Psoas muscle (tissue), 8 donors: ENCODE data around the gene BUD13. TPM values are rescaled to one million over a fixed set of nuclear protein-coding genes. Genes with fewer than 3 reads are reported as not detected.

Experiments
- ATAC-seq, 4 donors: fragments of 200-7000 bp; cut with Tn5 transposase; one replicate each; pipeline ENCODE4 v1.9.1; 2020; ENCODE audit warnings: moderate library complexity in 3 of 4, mild to moderate bottlenecking in 2 of 4
- DNase-seq, 2 donors: peaks; one replicate each; pipeline ENCODE4 v3.0.0-alpha.2; 2020
- H3K27ac ChIP-seq: fragments of 200-600 bp; one replicate; pipeline ENCODE4 v1.8.0; 2022
- H3K27me3 ChIP-seq, 3 donors: fragments of 200-600 bp in 1 of 3; one replicate each; pipeline versions ENCODE4 v1.6.1 to v1.8.0; 2013 to 2022; ENCODE audit warnings: low read length in 2 of 3, mild to moderate bottlenecking in 2 of 3, moderate library complexity in 1 of 3; ENCODE audit not compliant: insufficient read depth in 3 of 3
- H3K36me3 ChIP-seq, 2 donors: fragments of 200-600 bp in 1 of 2; one replicate each; pipeline versions ENCODE4 v1.6.1 to v1.8.0; 2013 to 2022; ENCODE audit warnings: low read depth in 1 of 2, mild to moderate bottlenecking in 1 of 2, moderate library complexity in 1 of 2; ENCODE audit not compliant: insufficient read depth in 1 of 2
- H3K4me1 ChIP-seq: fragments of 200-600 bp; one replicate; pipeline ENCODE4 v1.8.0; 2022
- H3K4me3 ChIP-seq: fragments of 200-600 bp; one replicate; pipeline ENCODE4 v1.8.0; 2022; ENCODE audit warnings: mild to moderate bottlenecking
- H3K9me3 ChIP-seq: fragments of 200-600 bp; one replicate; pipeline ENCODE4 v1.8.0; 2022
- CTCF ChIP-seq: fragments of 200-600 bp; IDR thresholded peaks from one replicate; pipeline ENCODE4 v1.8.0; 2022; ENCODE audit warnings: antibody characterized with exemption
- WGBS, 3 donors: extraction: QIAGEN DNeasy Blood & Tissue Kit; methylation state at CpG; one replicate each; pipeline versions ENCODE4 v1.1.6 to v1.1.7; 2013; 5-methylcytosine and 5-hydroxymethylcytosine counted together
- intact Hi-C, 2 donors: fragments of 100-400 bp; cut with DNase I; formaldehyde crosslinking; loops; one replicate each; pipeline versions ENCODE4 v1.11.0 to v1.14.2; 2022
- polyA plus RNA-seq, 3 donors: library from polyadenylated mRNA; stranded (reverse); fragments of 200-250 nt; gene quantifications; one replicate each; pipeline ENCODE4 v1.2.3, GENCODE V29; 2013
- total RNA-seq, 4 donors: library from RNA; stranded (reverse); fragmentation: NEBNext Ultra II Directional in 2 of 4; extraction: Animal tissue kit (Norgen Biotek cat#: 25700) in 2 of 4; gene quantifications; one replicate each; pipeline versions ENCODE4 v1.2.1 to v1.2.4, GENCODE V29; 2021 to 2023
- donor health status: healthy with polysubstance abuse.
- donor health status: DM: no; HTN: no; CAD: no; lungs with moderate emphysema.
- donor health status: Bipolar disorder and iron deficiency.
- donor health status: healthy.
- donor health status: DM: yes; HTN: yes; CAD: no.
- donor health status: DM: no; HTN: no; CAD: no.
- donor health status: DM: no; HTN: no; CAD: no.
- donor health status: DM: yes; HTN: yes; CAD: no.

Gene BUD13
- total and polyA plus RNA-seq, 7 donors: 8.6 to 17.1 (median 11.2) TPM

DNA sequence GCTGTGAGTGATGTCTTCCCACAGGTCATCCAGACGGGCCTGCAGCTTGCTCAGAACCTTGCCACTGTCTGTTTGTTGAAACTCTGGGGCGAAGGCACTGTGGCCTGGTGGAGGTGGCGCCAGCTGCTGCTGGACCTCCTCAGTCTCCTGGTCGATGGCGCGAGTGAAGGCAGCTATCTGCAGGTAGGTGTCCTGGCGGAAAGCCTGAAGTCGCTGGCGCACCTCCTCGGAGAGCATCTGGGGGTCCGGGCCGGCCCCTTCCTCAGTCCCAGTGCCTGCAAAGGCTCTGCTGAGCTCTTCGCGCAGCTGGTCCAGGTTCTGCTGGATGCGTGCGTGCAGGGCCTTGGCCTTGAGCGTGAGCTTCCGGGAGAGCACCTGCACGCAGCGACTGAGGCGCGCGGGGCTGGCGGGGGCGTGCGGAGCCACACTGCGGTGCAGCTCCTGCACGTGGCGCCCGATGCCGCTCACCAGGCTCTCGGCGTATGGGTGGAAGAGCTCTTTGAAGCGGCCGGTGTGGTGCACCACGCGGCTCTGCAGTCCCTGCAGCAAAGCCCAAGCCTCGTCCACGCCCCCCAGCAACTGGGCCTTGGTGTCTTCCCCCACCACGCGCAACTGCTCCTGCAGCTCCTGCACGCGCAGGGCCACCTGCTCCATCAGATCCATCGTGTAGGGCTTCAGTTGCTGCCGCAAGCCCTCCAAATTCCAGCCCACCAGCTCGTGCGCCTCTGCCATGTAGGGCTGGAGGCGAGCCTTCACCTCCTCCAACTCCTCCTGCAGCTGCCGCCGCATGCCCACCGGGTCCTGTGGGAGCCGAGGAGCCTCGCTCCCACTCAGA is 17.6 kb upstream of the BUD13 start:
- H3K4me3 ChIP-seq: no peak overlapping the region
- H3K4me1 ChIP-seq: peaks cover 10% of the 10 kb centered on the region
- peaks cover 0 to 15% of the 10 kb centered on the region in 2 donors for H3K36me3 ChIP-seq
- no peaks in the 10 kb centered on the region for H3K27me3 ChIP-seq
- no peak overlapping the region for H3K27ac ChIP-seq
- H3K9me3 ChIP-seq: no peaks in the 10 kb centered on the region
- peak in 1 of 2 donors; percentile 56 for DNase-seq
- intact Hi-C loops: loop anchor here (1.0 to 5.0 kb wide), 4 partner anchors 45 to 317 kb away; partner anchors contain the start of gene APOA1 (in 1 of the 2)
- no peak for ATAC-seq
- WGBS, 3 donors: 81 to 84% (median 84%) methylated on average over 50 to 53 of the region's 53 CpGs
- no peak for TF ChIP-seq CTCF

DNA sequence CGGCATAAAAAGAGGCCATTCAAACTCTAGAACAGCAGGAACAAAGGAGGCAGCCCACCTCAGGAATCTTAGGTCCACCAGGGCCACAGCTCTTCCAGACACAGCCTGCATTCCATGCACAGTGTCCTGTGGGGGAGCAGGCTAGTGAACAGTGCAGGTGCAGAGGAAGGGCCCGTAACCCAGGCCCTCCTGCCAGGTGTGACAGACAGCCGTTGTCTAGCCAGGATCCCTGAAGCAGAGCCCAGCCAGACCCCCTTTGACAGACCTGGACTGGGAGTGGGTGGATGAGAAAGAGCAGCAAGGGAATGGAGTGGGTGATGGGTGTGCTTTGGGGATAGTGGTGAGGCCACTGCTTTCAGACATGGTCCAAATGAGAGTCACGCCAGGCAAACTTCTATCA is 16.2 kb upstream of the BUD13 start:
- 83 to 93% (median 91%) methylated on average over 4 of the region's 4 CpGs for WGBS, 3 donors

DNA sequence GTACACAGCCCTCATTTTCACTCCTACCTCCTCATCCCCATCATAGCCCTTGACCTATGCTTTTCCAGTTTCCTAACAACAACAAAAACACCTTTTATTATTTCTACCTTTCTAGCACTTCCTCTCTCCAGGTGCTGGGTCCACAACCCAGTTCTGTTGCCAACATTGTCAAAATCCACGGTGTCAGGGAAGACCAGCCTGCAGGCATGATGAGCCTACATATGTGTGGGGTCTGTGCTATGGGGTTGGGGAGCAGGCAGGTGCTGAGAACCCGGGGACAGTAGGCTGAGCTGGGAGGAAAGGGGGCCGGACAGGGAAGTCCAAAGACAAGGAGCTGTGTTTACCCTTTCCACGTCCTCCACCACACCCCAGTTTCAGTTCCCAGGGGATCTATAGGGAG is 15.7 kb upstream of the BUD13 start:
- no peaks in the 10 kb centered on the region for H3K27me3 ChIP-seq
- TF ChIP-seq CTCF: no peak
- no peak for ATAC-seq
- H3K27ac ChIP-seq: peak overlapping the region; percentile 87
- intact Hi-C loops: loop anchor here (2.0 to 5.0 kb wide), 2 partner anchors 439 to 444 kb away; partner anchors contain the start of genes PCSK7 (in 1 of the 2) and RNF214 (in 1 of the 2)
- H3K36me3 ChIP-seq: peaks cover 12 to 34% of the 10 kb centered on the region in 2 donors
- H3K9me3 ChIP-seq: no peaks in the 10 kb centered on the region
- 51 to 69% (median 51%) methylated on average over 4 of the region's 4 CpGs for WGBS, 3 donors
- peak overlapping the region; percentile 98 for H3K4me3 ChIP-seq
- DNase-seq: no peak
- H3K4me1 ChIP-seq: peaks cover 10% of the 10 kb centered on the region

More for the DNA sequence above, 16.2 kb upstream of the BUD13 start:
- intact Hi-C loops: loop anchor here (2.0 to 5.0 kb wide), 2 partner anchors 438 to 444 kb away; partner anchors contain the start of genes PCSK7 (in 1 of the 2) and RNF214 (in 1 of the 2)
- Histone ChIP-seq H3K4me1 (peaks cover 10% of the 10 kb centered on the region), H3K9me3 (no peaks in the 10 kb centered on the region), H3K27ac (no peak overlapping the region), H3K36me3 (peaks cover 10 to 29% of the 10 kb centered on the region in 2 donors), H3K4me3 (no peak overlapping the region), H3K27me3 (no peaks in the 10 kb centered on the region)
- no peak for TF ChIP-seq CTCF
- no peak for ATAC-seq
- DNase-seq: no peak

GRCh38 chr11:116787786-116788486 is 15.1 kb upstream of the BUD13 start, which contains the start of gene ZPR1:
TSS of gene ZPR1 (minus strand) at chr11:116788023. CDS start at chr11:116787990, 33 bp downstream.
- WGBS, 3 donors: 1% methylated on average over 50 to 56 of the region's 56 CpGs
- peak; percentile 83 to 95 (median 89) for ATAC-seq
- intact Hi-C loops: loop anchor here (2.0 to 5.0 kb wide), 2 partner anchors 439 to 445 kb away; partner anchors contain the start of genes PCSK7 (in 1 of the 2) and RNF214 (in 1 of the 2)

More at GRCh38 chr11:116787786-116788486, 15.1 kb upstream of the BUD13 start, which contains the start of gene ZPR1:
- Histone ChIP-seq H3K27me3 (no peaks in the 10 kb centered on the region), H3K4me1 (peaks cover 10% of the 10 kb centered on the region), H3K27ac (peak within 1 kb of the TSS; percentile 87), H3K4me3 (peak within 1 kb of the TSS; percentile 98), H3K9me3 (no peaks in the 10 kb centered on the region), H3K36me3 (peaks cover 17 to 40% of the 10 kb centered on the region in 2 donors)
- no peak for TF ChIP-seq CTCF
- DNase-seq: peak; percentile 84 to 93
